Astrocyte of the cerebellum (primary cell): ENCODE data around the gene SEMA5A.

Experiments
- DNase-seq: peaks from one replicate; pipeline ENCODE4 v3.0.0-alpha.2; 2011; ENCODE audit warnings: low read depth
- H3K4me3 ChIP-seq: 2 replicates; pipeline ENCODE4 v1.5.1; 2011; ENCODE audit warnings: mild to moderate bottlenecking, low read depth, low read length, moderate library complexity
- in situ Hi-C: cut with HindIII; loops from 2 replicates; pipeline ENCODE4 v1.10.0; 2017; ENCODE audit warnings: low sequenced_read_pairs
- TF ChIP-seq, protein P1 (sequence below): IDR thresholded peaks from 2 replicates; pipeline ENCODE4 v1.5.1; 2012; ENCODE audit warnings: low read length, low read depth, moderate library complexity, mild to moderate bottlenecking; ENCODE audit errors: missing control alignments

SEMA5A gene

GRCh38 chr5:9331372-9331771 lies 214.5 kb downstream of the SEMA5A start:
- no peak overlapping the region for H3K4me3 ChIP-seq
- in situ Hi-C loops, result no loop called here
- DNase-seq, result no peak
- TF ChIP-seq, protein P1, sequence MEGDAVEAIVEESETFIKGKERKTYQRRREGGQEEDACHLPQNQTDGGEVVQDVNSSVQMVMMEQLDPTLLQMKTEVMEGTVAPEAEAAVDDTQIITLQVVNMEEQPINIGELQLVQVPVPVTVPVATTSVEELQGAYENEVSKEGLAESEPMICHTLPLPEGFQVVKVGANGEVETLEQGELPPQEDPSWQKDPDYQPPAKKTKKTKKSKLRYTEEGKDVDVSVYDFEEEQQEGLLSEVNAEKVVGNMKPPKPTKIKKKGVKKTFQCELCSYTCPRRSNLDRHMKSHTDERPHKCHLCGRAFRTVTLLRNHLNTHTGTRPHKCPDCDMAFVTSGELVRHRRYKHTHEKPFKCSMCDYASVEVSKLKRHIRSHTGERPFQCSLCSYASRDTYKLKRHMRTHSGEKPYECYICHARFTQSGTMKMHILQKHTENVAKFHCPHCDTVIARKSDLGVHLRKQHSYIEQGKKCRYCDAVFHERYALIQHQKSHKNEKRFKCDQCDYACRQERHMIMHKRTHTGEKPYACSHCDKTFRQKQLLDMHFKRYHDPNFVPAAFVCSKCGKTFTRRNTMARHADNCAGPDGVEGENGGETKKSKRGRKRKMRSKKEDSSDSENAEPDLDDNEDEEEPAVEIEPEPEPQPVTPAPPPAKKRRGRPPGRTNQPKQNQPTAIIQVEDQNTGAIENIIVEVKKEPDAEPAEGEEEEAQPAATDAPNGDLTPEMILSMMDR, result no peak

DNA sequence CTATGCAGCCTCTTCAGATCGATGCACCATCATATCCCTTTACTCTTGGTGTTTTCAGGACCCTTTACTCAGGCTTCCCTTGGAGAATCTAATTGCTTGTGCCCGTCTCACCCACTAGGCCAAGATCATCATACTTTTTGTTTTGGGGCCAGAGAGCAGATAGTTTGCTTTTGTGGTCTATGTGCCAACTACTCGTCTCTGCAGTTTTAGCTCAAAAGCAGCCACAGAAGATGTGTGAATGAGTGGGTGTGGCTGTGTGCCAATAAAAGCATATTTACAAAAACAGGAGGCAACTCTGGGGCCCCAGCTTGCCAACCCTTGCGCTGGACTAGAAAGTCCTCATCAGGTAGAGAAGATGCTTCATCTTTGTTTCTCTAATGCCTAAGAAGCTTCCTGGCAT lies 216.8 kb downstream of the SEMA5A start:
- no peak for DNase-seq
- TF ChIP-seq, protein P1, result no peak
- no peak overlapping the region for H3K4me3 ChIP-seq
- in situ Hi-C loops, result no loop called here

DNA sequence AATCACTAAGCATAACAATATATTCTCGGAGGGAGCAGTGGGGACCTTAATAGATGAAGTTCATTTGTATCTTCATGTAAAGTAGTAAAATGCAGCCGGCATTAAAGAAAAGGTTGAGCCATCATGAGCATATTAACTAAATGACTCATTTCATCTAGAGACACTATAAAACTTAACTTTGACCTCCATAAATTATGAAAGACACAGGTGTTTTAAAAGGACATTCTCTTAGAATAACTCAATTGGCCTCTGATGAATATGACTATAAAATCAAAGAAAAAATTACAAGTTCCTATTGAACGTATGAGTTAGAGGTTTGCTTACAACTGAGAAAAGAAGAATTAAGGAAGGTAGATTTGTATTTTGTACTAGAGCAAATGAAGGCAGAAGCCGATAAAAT lies 220.3 kb downstream of the SEMA5A start:
- TF ChIP-seq, protein P1, result no peak

GRCh38 chr5:9324348-9325077 lies 221.4 kb downstream of the SEMA5A start:
- peak; percentile 16 for DNase-seq
- TF ChIP-seq, protein P1, result no peak
- H3K4me3 ChIP-seq, result no peak overlapping the region
- in situ Hi-C loops, result no loop called here

More for the DNA sequence above, 220.3 kb downstream of the SEMA5A start:
- no peak overlapping the region for H3K4me3 ChIP-seq
- in situ Hi-C loops, result no loop called here
- no peak for DNase-seq

- no peak for DNase-seq
- H3K4me3 ChIP-seq, result no peak overlapping the region
- in situ Hi-C loops, result no loop called here
- TF ChIP-seq, protein P1, result no peak
Measured at GRCh38 chr5:9320652-9321051, 225.2 kb downstream of the SEMA5A start.

- no peak for DNase-seq
- in situ Hi-C loops, result no loop called here
- no peak overlapping the region for H3K4me3 ChIP-seq
- TF ChIP-seq, protein P1, result no peak
Measured at GRCh38 chr5:9318031-9318430, 227.8 kb downstream of the SEMA5A start.
